GM19395 (cell line): ENCODE measurements around the gene OPN1MW2.
"Not testable (repeated sequence)": the region's sequence is repeated elsewhere in the genome, so short reads cannot be mapped to it uniquely, and the experiment has no call there.

Source experiments
- ATAC-seq: cut with Tn5 transposase; IDR thresholded peaks from one replicate; pipeline ENCODE4 v1.9.1; 2021; ENCODE audit warnings: mild to moderate bottlenecking, moderate library complexity; ENCODE audit not compliant: unreplicated experiment

The OPN1MW2 gene

GRCh38 chrX:154263072-154263471, 43.5 kb downstream of the OPN1MW2 start:
- not testable (repeated sequence) for ATAC-seq

DNA sequence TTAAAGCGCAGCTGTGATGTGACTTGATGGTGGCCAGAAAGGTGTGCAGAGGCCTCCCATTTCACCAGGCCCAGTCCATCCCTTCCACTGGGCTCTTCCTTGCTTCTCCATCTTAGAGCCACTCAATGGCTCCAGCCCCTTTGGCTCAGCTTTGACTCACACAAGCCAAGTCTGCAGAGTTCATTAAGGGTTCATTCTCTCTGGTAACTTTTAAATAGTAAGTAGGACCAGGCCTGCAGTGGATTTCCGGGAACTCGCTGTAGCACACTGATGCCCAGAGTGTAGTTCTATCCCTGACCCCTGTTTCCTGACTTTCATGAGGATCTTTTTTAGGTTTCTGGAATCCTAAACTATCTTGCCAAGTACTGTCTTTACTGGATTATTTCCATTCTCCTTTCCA, 49.7 kb downstream of the OPN1MW2 start:
- not testable (repeated sequence) for ATAC-seq
